ENCODE measurements around the gene EXOC6.

EXOC6 gene

DNA sequence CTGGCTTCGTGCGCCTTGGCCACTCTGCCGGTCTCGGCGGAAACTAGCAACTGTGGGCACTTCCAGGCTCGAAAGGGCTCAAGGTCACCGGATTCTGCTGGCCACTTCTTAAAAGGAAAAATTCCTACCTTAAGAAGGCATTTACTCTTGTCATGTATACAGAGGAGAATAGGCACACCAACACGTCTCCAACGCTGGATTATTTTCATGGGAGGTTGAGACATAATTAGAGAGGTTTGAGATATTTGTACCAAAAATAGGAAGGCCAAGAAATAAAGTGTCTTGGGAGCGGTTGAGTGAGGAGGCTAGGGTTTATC, 220.9 kb downstream of the EXOC6 start:
- H4K12ac ChIP-seq (ENCODE audit: low read depth, low read length): no peak overlapping the region
- H4K8ac ChIP-seq (ENCODE audit: low read depth, low read length): no peak overlapping the region
- H3K9ac ChIP-seq (ENCODE audit: low read length): no peak overlapping the region
- H2BK120ac ChIP-seq (ENCODE audit: insufficient read depth, low read length, poor library complexity): no peak overlapping the region
- H2AFZ ChIP-seq (ENCODE audit: insufficient read depth, low read length, poor library complexity): no peak overlapping the region
- H3K27me3 ChIP-seq (ENCODE audit: insufficient read depth, low read length): peaks cover 85% of the 10 kb centered on the region
- no peak for DNase-seq
- no peak overlapping the region for H3K23ac ChIP-seq (ENCODE audit: low read length)
- peaks cover 5% of the 10 kb centered on the region for H3K9me3 ChIP-seq (ENCODE audit: insufficient read depth, low read depth, low read length)
- peaks cover 1% of the 10 kb centered on the region for H3K79me1 ChIP-seq (ENCODE audit: low read length)
- no peak overlapping the region for H3K4me2 ChIP-seq (ENCODE audit: low read length)
- H2BK5ac ChIP-seq (ENCODE audit: low read depth, low read length, poor library complexity): no peak overlapping the region
- H3K18ac ChIP-seq (ENCODE audit: low read length): no peak overlapping the region
- H3K4ac ChIP-seq (ENCODE audit: low read depth, low read length): no peak overlapping the region
- H3K4me1 ChIP-seq (ENCODE audit: control insufficient read depth in 1 of 2, insufficient read depth in 2 of 2, low read length in 2 of 2): peaks cover 16 to 33% of the 10 kb centered on the region in 2 experiments
- no peak overlapping the region for H3K4me3 ChIP-seq (ENCODE audit: low read depth, low read length)
- no peak overlapping the region for H3K27ac ChIP-seq (ENCODE audit: low read depth, low read length)
- H3K14ac ChIP-seq (ENCODE audit: low read length): no peak overlapping the region
- H2AK5ac ChIP-seq (ENCODE audit: low read length): no peak overlapping the region
- WGBS (ENCODE audit: extremely low coverage, insufficient coverage, insufficient read length): no CpG with 5 or more reads among the region's 10 CpGs
- H2BK12ac ChIP-seq (ENCODE audit: low read length): no peak overlapping the region
- peaks cover under 1% of the 10 kb centered on the region for H3K79me2 ChIP-seq (ENCODE audit: control insufficient read depth, insufficient read depth, low read length, poor library complexity)
- no peak overlapping the region for H4K91ac ChIP-seq (ENCODE audit: low read depth, low read length)
- no peaks in the 10 kb centered on the region for H3K36me3 ChIP-seq (ENCODE audit: control insufficient read depth in 1 of 2, insufficient read depth in 2 of 2, low read length in 2 of 2)

DNA sequence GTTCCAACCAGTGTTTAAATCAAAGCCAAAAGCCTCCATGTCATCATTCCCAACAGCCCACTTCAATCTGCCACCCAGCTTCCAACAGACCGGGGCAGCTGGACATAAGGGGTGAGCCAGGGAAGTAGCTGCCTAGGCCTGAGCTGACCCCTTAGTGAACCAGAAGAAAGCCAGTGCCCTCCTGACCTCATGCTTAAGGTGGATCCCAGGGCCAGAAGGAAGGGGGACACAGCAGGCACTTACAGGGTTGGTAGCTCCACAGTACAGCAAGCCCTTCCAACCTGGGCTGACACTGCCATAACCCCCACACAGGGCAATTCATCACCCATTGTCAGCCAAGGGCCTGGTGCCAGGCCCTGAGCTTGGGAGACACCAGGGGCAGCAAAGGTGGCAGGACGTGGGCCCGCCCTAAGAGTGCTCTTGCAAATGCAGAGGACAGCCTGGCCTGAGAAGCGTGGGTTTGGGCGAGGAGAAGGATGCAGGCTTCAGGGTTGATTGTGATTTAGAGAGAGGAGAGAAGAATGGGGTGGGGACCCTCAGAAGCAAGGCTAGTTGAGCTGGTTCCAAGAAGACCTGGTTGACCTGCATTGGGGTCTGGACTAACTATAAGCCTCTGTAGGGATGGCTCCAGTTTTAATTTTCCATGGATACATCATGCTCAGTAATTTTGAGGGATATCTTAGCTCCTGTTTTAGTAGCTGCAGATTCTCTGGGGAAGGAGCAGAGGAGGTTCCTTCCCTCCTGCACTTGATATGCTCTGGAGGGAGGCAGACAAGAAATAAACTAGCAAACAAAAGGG, 222.3 kb downstream of the EXOC6 start:
- H2BK120ac ChIP-seq (ENCODE audit: insufficient read depth, low read length, poor library complexity): no peak overlapping the region
- no peak overlapping the region for H2AK5ac ChIP-seq (ENCODE audit: low read length)
- H3K27ac ChIP-seq (ENCODE audit: low read depth, low read length): no peak overlapping the region
- H4K91ac ChIP-seq (ENCODE audit: low read depth, low read length): no peak overlapping the region
- peaks cover 82% of the 10 kb centered on the region for H3K27me3 ChIP-seq (ENCODE audit: insufficient read depth, low read length)
- H3K14ac ChIP-seq (ENCODE audit: low read length): no peak overlapping the region
- H3K79me1 ChIP-seq (ENCODE audit: low read length): peaks cover 8% of the 10 kb centered on the region
- peaks cover 5% of the 10 kb centered on the region for H3K9me3 ChIP-seq (ENCODE audit: insufficient read depth, low read depth, low read length)
- no peak overlapping the region for H3K4ac ChIP-seq (ENCODE audit: low read depth, low read length)
- no peak overlapping the region for H3K18ac ChIP-seq (ENCODE audit: low read length)
- no peak for DNase-seq
- H2BK5ac ChIP-seq (ENCODE audit: low read depth, low read length, poor library complexity): no peak overlapping the region
- no CpG with 5 or more reads among the region's 5 CpGs for WGBS (ENCODE audit: extremely low coverage, insufficient coverage, insufficient read length)
- H3K36me3 ChIP-seq (ENCODE audit: control insufficient read depth in 1 of 2, insufficient read depth in 2 of 2, low read length in 2 of 2): no peaks in the 10 kb centered on the region
- H3K4me1 ChIP-seq (ENCODE audit: control insufficient read depth in 1 of 2, insufficient read depth in 2 of 2, low read length in 2 of 2): peaks cover 26 to 42% of the 10 kb centered on the region in 2 experiments
- no peak overlapping the region for H3K9ac ChIP-seq (ENCODE audit: low read length)
- H3K23ac ChIP-seq (ENCODE audit: low read length): no peak overlapping the region
- no peak overlapping the region for H2AFZ ChIP-seq (ENCODE audit: insufficient read depth, low read length, poor library complexity)
- H4K8ac ChIP-seq (ENCODE audit: low read depth, low read length): no peak overlapping the region
- no peak overlapping the region for H4K12ac ChIP-seq (ENCODE audit: low read depth, low read length)
- peaks cover 5% of the 10 kb centered on the region for H3K79me2 ChIP-seq (ENCODE audit: control insufficient read depth, insufficient read depth, low read length, poor library complexity)
- no peak overlapping the region for H2BK12ac ChIP-seq (ENCODE audit: low read length)
- no peak overlapping the region for H3K4me3 ChIP-seq (ENCODE audit: low read depth, low read length)
- no peak overlapping the region for H3K4me2 ChIP-seq (ENCODE audit: low read length)

DNA sequence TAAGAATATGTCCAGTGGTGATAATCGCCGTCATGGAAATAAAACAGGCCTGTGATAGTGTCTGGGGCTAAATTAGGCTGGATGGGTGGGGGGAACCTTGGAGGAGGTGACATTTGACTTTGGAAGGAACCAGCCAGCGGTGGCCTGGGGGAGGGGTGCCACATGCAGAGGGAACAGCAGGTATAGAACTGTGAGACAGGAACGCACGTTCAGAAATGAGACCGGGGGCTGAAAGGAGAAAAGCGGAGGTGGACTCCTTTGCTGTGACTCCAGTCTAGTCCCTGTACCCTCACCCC, 222.8 kb downstream of the EXOC6 start:
- Histone ChIP-seq H3K27me3 (ENCODE audit: insufficient read depth, low read length) (peaks cover 76% of the 10 kb centered on the region), H3K4me1 (ENCODE audit: control insufficient read depth in 1 of 2, insufficient read depth in 2 of 2, low read length in 2 of 2) (peaks cover 26 to 42% of the 10 kb centered on the region in 2 experiments), H3K4me3 (ENCODE audit: low read depth, low read length) (no peak overlapping the region), H4K8ac (ENCODE audit: low read depth, low read length) (no peak overlapping the region), H3K18ac (ENCODE audit: low read length) (no peak overlapping the region), H4K91ac (ENCODE audit: low read depth, low read length) (no peak overlapping the region), H3K9me3 (ENCODE audit: insufficient read depth, low read depth, low read length) (peaks cover 5% of the 10 kb centered on the region), H3K23ac (ENCODE audit: low read length) (no peak overlapping the region), H4K12ac (ENCODE audit: low read depth, low read length) (no peak overlapping the region), H3K9ac (ENCODE audit: low read length) (no peak overlapping the region), H2BK120ac (ENCODE audit: insufficient read depth, low read length, poor library complexity) (no peak overlapping the region), H2BK5ac (ENCODE audit: low read depth, low read length, poor library complexity) (no peak overlapping the region), H3K14ac (ENCODE audit: low read length) (no peak overlapping the region), H3K4me2 (ENCODE audit: low read length) (no peak overlapping the region), H2AFZ (ENCODE audit: insufficient read depth, low read length, poor library complexity) (no peak overlapping the region), H3K36me3 (ENCODE audit: control insufficient read depth in 1 of 2, insufficient read depth in 2 of 2, low read length in 2 of 2) (no peaks in the 10 kb centered on the region), H3K27ac (ENCODE audit: low read depth, low read length) (no peak overlapping the region), H2BK12ac (ENCODE audit: low read length) (no peak overlapping the region), H3K4ac (ENCODE audit: low read depth, low read length) (no peak overlapping the region), H3K79me2 (ENCODE audit: control insufficient read depth, insufficient read depth, low read length, poor library complexity) (peaks cover 5% of the 10 kb centered on the region), H2AK5ac (ENCODE audit: low read length) (no peak overlapping the region), H3K79me1 (ENCODE audit: low read length) (peaks cover 12% of the 10 kb centered on the region)
- no CpG with 5 or more reads among the region's 7 CpGs for WGBS (ENCODE audit: extremely low coverage, insufficient coverage, insufficient read length)
- no peak for DNase-seq

DNA sequence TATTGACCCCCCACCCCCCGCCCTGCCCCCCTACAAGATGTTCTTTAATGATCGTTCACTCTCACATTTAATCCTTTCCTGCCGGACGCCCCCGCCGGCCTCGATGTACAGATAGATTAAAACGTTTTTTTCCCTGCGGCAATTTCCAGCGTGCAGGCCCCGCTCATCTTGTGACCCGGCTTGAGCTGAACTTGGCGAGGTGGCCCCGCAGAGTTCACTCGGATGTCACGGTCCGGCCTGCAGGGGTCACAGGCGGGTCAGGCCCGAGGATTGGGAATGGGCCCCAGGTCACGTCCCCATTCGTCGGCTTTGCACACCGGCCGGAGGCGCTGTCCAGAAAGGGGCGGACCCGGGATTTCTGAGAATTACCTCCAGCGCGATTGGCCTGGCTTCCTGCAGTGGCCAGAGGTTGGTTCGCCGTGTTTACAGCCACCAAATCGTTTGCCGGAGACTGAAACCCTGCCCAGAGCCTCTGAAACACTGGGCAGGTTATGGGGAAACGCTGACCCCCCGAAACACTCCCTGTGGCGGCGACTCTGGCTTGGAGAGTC, 223.4 kb downstream of the EXOC6 start:
- Histone ChIP-seq H3K18ac (ENCODE audit: low read length) (no peak overlapping the region), H2AFZ (ENCODE audit: insufficient read depth, low read length, poor library complexity) (no peak overlapping the region), H3K4me1 (ENCODE audit: control insufficient read depth in 1 of 2, insufficient read depth in 2 of 2, low read length in 2 of 2) (peaks cover 25 to 41% of the 10 kb centered on the region in 2 experiments), H2BK120ac (ENCODE audit: insufficient read depth, low read length, poor library complexity) (no peak overlapping the region), H3K36me3 (ENCODE audit: control insufficient read depth in 1 of 2, insufficient read depth in 2 of 2, low read length in 2 of 2) (no peaks in the 10 kb centered on the region), H3K4me3 (ENCODE audit: low read depth, low read length) (peak overlapping the region; percentile 27), H3K4me2 (ENCODE audit: low read length) (peak overlapping the region; percentile 84), H3K23ac (ENCODE audit: low read length) (no peak overlapping the region), H4K91ac (ENCODE audit: low read depth, low read length) (no peak overlapping the region), H4K8ac (ENCODE audit: low read depth, low read length) (no peak overlapping the region), H3K14ac (ENCODE audit: low read length) (no peak overlapping the region), H3K9ac (ENCODE audit: low read length) (no peak overlapping the region), H2AK5ac (ENCODE audit: low read length) (no peak overlapping the region), H3K27me3 (ENCODE audit: insufficient read depth, low read length) (peaks cover 70% of the 10 kb centered on the region), H3K27ac (ENCODE audit: low read depth, low read length) (no peak overlapping the region), H2BK5ac (ENCODE audit: low read depth, low read length, poor library complexity) (no peak overlapping the region), H2BK12ac (ENCODE audit: low read length) (no peak overlapping the region), H3K79me1 (ENCODE audit: low read length) (peaks cover 12% of the 10 kb centered on the region), H3K79me2 (ENCODE audit: control insufficient read depth, insufficient read depth, low read length, poor library complexity) (peaks cover 5% of the 10 kb centered on the region), H3K4ac (ENCODE audit: low read depth, low read length) (no peak overlapping the region), H3K9me3 (ENCODE audit: insufficient read depth, low read depth, low read length) (peaks cover 4% of the 10 kb centered on the region), H4K12ac (ENCODE audit: low read depth, low read length) (no peak overlapping the region)
- peak; percentile 51 to 65 for DNase-seq
- no CpG with 5 or more reads among the region's 37 CpGs for WGBS (ENCODE audit: extremely low coverage, insufficient coverage, insufficient read length)
